Astrocyte (in vitro differentiated cells and primary cell): ENCODE results near the gene ITGB1BP1. TPM values are rescaled to one million over a fixed set of nuclear protein-coding genes. Genes with fewer than 3 reads are reported as not detected.

ENCODE experiments used
- DNase-seq: peaks from one replicate; pipeline ENCODE4 v3.0.0-alpha.2; 2010; ENCODE audit warnings: low read depth
- FAIRE-seq: peaks from 2 replicates; lab custom pipeline; 2011; peaks lifted over from hg19 to GRCh38; lab: Jason Lieb, UNC
- H2AFZ ChIP-seq: 2 replicates; pipeline ENCODE4 v1.6.0; 2012; ENCODE audit warnings: low read depth, low read length, inconsistent platforms
- H3K27ac ChIP-seq: 2 replicates; pipeline ENCODE4 v1.5.1; 2011; ENCODE audit warnings: low read depth, low read length, inconsistent platforms
- H3K27me3 ChIP-seq: 2 replicates; pipeline ENCODE4 v1.6.0; 2011; ENCODE audit warnings: low read length, inconsistent platforms; ENCODE audit not compliant: insufficient read depth
- H3K36me3 ChIP-seq: 2 replicates; pipeline ENCODE4 v1.5.1; 2011; ENCODE audit warnings: low read length, inconsistent platforms; ENCODE audit not compliant: insufficient read depth
- H3K4me1 ChIP-seq: 2 replicates; pipeline ENCODE4 v1.5.1; 2011; ENCODE audit warnings: low read length, inconsistent platforms; ENCODE audit not compliant: insufficient read depth
- H3K4me2 ChIP-seq: 2 replicates; pipeline ENCODE4 v1.6.0; 2012; ENCODE audit warnings: low read length, inconsistent platforms
- H3K4me3 ChIP-seq: 2 replicates; pipeline ENCODE4 v1.5.1; 2011; ENCODE audit warnings: low read depth, mild to moderate bottlenecking, low read length, inconsistent platforms; ENCODE audit not compliant: insufficient read depth
- H3K79me2 ChIP-seq: 2 replicates; pipeline ENCODE4 v1.6.0; 2012; ENCODE audit warnings: mild to moderate bottlenecking, low read length, inconsistent platforms; ENCODE audit not compliant: insufficient read depth
- H3K9ac ChIP-seq: 2 replicates; pipeline ENCODE4 v1.6.0; 2012; ENCODE audit warnings: mild to moderate bottlenecking, low read length, inconsistent platforms
- H3K9me3 ChIP-seq: 2 replicates; pipeline ENCODE4 v1.5.1; 2012; ENCODE audit warnings: low read depth, mild to moderate bottlenecking, low read length, inconsistent platforms; ENCODE audit not compliant: insufficient read depth
- H4K20me1 ChIP-seq: 2 replicates; pipeline ENCODE4 v1.6.0; 2012; ENCODE audit warnings: low read length, inconsistent platforms; ENCODE audit not compliant: insufficient read depth
- H3K27ac Mint-ChIP-seq: one replicate; pipeline ENCODE4 v1.8.0; 2021; ENCODE audit warnings: mild to moderate bottlenecking, mixed read lengths; ENCODE audit not compliant: unreplicated experiment
- H3K27me3 Mint-ChIP-seq: one replicate; pipeline ENCODE4 v1.8.0; 2021; ENCODE audit warnings: low read depth, mixed read lengths; ENCODE audit not compliant: unreplicated experiment
- H3K36me3 Mint-ChIP-seq: one replicate; pipeline ENCODE4 v1.8.0; 2021; ENCODE audit warnings: low read depth, mixed read lengths; ENCODE audit not compliant: unreplicated experiment
- H3K4me1 Mint-ChIP-seq: one replicate; pipeline ENCODE4 v1.8.0; 2021; ENCODE audit warnings: low read depth, mixed read lengths; ENCODE audit not compliant: unreplicated experiment
- H3K4me3 Mint-ChIP-seq: one replicate; pipeline ENCODE4 v1.8.0; 2021; ENCODE audit warnings: mild to moderate bottlenecking, moderate library complexity, mixed read lengths; ENCODE audit not compliant: unreplicated experiment
- H3K9me3 Mint-ChIP-seq: one replicate; pipeline ENCODE4 v1.8.0; 2021; ENCODE audit warnings: mild to moderate bottlenecking, mixed read lengths; ENCODE audit not compliant: unreplicated experiment
- CTCF ChIP-seq: IDR thresholded peaks from 2 replicates; pipeline ENCODE4 v1.5.1; 2011; ENCODE audit warnings: low read depth, mild to moderate bottlenecking, inconsistent platforms, low read length, moderate library complexity; ENCODE audit not compliant: insufficient read depth
- EZH2 ChIP-seq: IDR thresholded peaks from 2 replicates; pipeline ENCODE4 v1.6.1; 2012; ENCODE audit warnings: mild to moderate bottlenecking, low read length, inconsistent platforms; ENCODE audit not compliant: insufficient read depth
- total RNA-seq: library from RNA; stranded (reverse); gene quantifications from 2 replicates; pipeline ENCODE4 v1.2.1, GENCODE V29; 2021

The ITGB1BP1 gene
- total RNA-seq, 1 donor from 2014 or later, result 126 TPM

GRCh38 chr2:9471206-9471605 is 47.9 kb upstream of the ITGB1BP1 start:
- H3K9me3 ChIP-seq, result no peaks in the 10 kb centered on the region
- no peak overlapping the region for H3K9ac ChIP-seq
- FAIRE-seq (no peak), DNase-seq (no peak)
- no peak overlapping the region for H3K4me3 ChIP-seq
- H3K27me3 ChIP-seq, result no peaks in the 10 kb centered on the region
- H4K20me1 ChIP-seq, result peaks cover 2% of the 10 kb centered on the region
- H3K36me3 ChIP-seq, result peaks cover 7% of the 10 kb centered on the region
- peaks cover 11% of the 10 kb centered on the region for H3K79me2 ChIP-seq
- H3K27ac ChIP-seq, result no peak overlapping the region
- H3K36me3 Mint-ChIP-seq, result peaks cover 20% of the 10 kb centered on the region
- H3K27ac Mint-ChIP-seq, result no peak overlapping the region
- no peaks in the 10 kb centered on the region for H3K9me3 Mint-ChIP-seq
- H2AFZ ChIP-seq, result no peak overlapping the region
- peaks cover 6% of the 10 kb centered on the region for H3K4me1 Mint-ChIP-seq
- TF ChIP-seq EZH2, result no peak
- TF ChIP-seq CTCF, result no peak
- H3K4me1 ChIP-seq, result peaks cover 11% of the 10 kb centered on the region
- no peak overlapping the region for H3K4me2 ChIP-seq
- no peak overlapping the region for H3K4me3 Mint-ChIP-seq
- H3K27me3 Mint-ChIP-seq, result no peaks in the 10 kb centered on the region

GRCh38 chr2:9467687-9468086 is 44.4 kb upstream of the ITGB1BP1 start:
- Histone ChIP-seq H3K4me1 (peaks cover 8% of the 10 kb centered on the region), H3K9ac (no peak overlapping the region), H3K27ac (no peak overlapping the region), H3K79me2 (no peaks in the 10 kb centered on the region), H3K27me3 (no peaks in the 10 kb centered on the region), H2AFZ (no peak overlapping the region), H3K9me3 (no peaks in the 10 kb centered on the region), H3K36me3 (peaks cover 15% of the 10 kb centered on the region), H3K4me2 (no peak overlapping the region), H3K4me3 (no peak overlapping the region), H4K20me1 (no peaks in the 10 kb centered on the region)
- Mint-ChIP-seq H3K4me3 (no peak overlapping the region), H3K27me3 (no peaks in the 10 kb centered on the region), H3K27ac (no peak overlapping the region), H3K36me3 (peaks cover 12% of the 10 kb centered on the region), H3K9me3 (no peaks in the 10 kb centered on the region), H3K4me1 (peaks cover 10% of the 10 kb centered on the region)
- DNase-seq (no peak), FAIRE-seq (no peak)
- no peak for TF ChIP-seq EZH2
- TF ChIP-seq CTCF, result no peak

GRCh38 chr2:9466147-9466683 is 42.9 kb upstream of the ITGB1BP1 start:
- no peak overlapping the region for H3K9ac ChIP-seq
- no peaks in the 10 kb centered on the region for H3K27me3 ChIP-seq
- peaks cover 8% of the 10 kb centered on the region for H3K4me1 ChIP-seq
- H3K9me3 ChIP-seq, result no peaks in the 10 kb centered on the region
- DNase-seq (no peak), FAIRE-seq (no peak)
- H2AFZ ChIP-seq, result no peak overlapping the region
- TF ChIP-seq EZH2 (no peak), CTCF (no peak)
- H3K4me1 Mint-ChIP-seq, result peaks cover 10% of the 10 kb centered on the region
- peaks cover 8% of the 10 kb centered on the region for H3K36me3 ChIP-seq
- H3K79me2 ChIP-seq, result no peaks in the 10 kb centered on the region
- H4K20me1 ChIP-seq, result no peaks in the 10 kb centered on the region
- no peaks in the 10 kb centered on the region for H3K9me3 Mint-ChIP-seq
- H3K27me3 Mint-ChIP-seq, result no peaks in the 10 kb centered on the region
- no peak overlapping the region for H3K4me3 Mint-ChIP-seq
- no peak overlapping the region for H3K4me2 ChIP-seq
- H3K27ac ChIP-seq, result no peak overlapping the region
- no peak overlapping the region for H3K27ac Mint-ChIP-seq
- H3K36me3 Mint-ChIP-seq, result peaks cover 6% of the 10 kb centered on the region
- no peak overlapping the region for H3K4me3 ChIP-seq
